ENCODE data around the gene TMPRSS12. TPM values are rescaled to one million over a fixed set of nuclear protein-coding genes. Genes with fewer than 3 reads are reported as not detected.

TMPRSS12 gene
- total and polyA plus RNA-seq, 2 experiments from 2014 or later, result not detected

DNA sequence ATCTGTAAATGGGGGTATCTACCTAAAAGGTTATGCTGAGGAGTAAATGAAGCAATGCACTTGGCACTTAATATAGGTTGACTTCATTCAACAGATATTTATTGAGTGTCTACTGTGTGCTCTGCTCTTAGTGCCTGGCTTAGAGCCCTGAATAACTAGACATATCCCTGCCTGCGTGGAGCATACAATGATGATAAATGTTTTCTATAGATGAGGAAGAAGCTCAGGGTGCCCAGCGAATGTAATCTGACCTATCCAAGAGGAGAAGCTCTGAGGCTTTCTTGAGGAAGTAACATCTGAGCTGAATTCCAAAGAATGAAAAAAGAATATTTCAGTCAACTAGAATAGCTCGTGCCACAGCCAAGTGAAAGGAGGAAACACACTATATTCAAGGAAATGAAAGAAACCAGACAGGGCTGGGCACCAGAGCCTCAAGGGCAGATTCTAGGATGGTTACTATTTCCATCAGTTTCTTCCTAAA is 91.7 kb downstream of the TMPRSS12 start (continued):
- TF ChIP-seq, protein P1, sequence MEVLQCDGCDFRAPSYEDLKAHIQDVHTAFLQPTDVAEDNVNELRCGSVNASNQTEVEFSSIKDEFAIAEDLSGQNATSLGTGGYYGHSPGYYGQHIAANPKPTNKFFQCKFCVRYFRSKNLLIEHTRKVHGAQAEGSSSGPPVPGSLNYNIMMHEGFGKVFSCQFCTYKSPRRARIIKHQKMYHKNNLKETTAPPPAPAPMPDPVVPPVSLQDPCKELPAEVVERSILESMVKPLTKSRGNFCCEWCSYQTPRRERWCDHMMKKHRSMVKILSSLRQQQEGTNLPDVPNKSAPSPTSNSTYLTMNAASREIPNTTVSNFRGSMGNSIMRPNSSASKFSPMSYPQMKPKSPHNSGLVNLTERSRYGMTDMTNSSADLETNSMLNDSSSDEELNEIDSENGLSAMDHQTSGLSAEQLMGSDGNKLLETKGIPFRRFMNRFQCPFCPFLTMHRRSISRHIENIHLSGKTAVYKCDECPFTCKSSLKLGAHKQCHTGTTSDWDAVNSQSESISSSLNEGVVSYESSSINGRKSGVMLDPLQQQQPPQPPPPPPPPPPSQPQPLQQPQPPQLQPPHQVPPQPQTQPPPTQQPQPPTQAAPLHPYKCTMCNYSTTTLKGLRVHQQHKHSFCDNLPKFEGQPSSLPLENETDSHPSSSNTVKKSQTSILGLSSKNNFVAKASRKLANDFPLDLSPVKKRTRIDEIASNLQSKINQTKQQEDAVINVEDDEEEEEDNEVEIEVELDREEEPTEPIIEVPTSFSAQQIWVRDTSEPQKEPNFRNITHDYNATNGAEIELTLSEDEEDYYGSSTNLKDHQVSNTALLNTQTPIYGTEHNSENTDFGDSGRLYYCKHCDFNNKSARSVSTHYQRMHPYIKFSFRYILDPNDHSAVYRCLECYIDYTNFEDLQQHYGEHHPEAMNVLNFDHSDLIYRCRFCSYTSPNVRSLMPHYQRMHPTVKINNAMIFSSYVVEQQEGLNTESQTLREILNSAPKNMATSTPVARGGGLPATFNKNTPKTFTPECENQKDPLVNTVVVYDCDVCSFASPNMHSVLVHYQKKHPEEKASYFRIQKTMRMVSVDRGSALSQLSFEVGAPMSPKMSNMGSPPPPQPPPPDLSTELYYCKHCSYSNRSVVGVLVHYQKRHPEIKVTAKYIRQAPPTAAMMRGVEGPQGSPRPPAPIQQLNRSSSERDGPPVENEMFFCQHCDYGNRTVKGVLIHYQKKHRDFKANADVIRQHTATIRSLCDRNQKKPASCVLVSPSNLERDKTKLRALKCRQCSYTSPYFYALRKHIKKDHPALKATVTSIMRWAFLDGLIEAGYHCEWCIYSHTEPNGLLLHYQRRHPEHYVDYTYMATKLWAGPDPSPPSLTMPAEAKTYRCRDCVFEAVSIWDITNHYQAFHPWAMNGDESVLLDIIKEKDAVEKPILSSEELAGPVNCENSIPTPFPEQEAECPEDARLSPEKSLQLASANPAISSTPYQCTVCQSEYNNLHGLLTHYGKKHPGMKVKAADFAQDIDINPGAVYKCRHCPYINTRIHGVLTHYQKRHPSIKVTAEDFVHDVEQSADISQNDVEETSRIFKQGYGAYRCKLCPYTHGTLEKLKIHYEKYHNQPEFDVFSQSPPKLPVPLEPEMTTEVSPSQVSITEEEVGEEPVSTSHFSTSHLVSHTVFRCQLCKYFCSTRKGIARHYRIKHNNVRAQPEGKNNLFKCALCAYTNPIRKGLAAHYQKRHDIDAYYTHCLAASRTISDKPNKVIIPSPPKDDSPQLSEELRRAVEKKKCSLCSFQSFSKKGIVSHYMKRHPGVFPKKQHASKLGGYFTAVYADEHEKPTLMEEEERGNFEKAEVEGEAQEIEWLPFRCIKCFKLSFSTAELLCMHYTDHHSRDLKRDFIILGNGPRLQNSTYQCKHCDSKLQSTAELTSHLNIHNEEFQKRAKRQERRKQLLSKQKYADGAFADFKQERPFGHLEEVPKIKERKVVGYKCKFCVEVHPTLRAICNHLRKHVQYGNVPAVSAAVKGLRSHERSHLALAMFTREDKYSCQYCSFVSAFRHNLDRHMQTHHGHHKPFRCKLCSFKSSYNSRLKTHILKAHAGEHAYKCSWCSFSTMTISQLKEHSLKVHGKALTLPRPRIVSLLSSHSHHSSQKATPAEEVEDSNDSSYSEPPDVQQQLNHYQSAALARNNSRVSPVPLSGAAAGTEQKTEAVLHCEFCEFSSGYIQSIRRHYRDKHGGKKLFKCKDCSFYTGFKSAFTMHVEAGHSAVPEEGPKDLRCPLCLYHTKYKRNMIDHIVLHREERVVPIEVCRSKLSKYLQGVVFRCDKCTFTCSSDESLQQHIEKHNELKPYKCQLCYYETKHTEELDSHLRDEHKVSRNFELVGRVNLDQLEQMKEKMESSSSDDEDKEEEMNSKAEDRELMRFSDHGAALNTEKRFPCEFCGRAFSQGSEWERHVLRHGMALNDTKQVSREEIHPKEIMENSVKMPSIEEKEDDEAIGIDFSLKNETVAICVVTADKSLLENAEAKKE (CRISPR knock-in tag; IDR thresholded peaks at IDR 0.05), result no peak
- no peak for TF ChIP-seq EZH2phosphoT487 (IDR thresholded peaks at IDR 0.05; ENCODE audit: unreplicated experiment)
- TF ChIP-seq, protein P2, sequence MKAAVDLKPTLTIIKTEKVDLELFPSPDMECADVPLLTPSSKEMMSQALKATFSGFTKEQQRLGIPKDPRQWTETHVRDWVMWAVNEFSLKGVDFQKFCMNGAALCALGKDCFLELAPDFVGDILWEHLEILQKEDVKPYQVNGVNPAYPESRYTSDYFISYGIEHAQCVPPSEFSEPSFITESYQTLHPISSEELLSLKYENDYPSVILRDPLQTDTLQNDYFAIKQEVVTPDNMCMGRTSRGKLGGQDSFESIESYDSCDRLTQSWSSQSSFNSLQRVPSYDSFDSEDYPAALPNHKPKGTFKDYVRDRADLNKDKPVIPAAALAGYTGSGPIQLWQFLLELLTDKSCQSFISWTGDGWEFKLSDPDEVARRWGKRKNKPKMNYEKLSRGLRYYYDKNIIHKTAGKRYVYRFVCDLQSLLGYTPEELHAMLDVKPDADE (IDR thresholded peaks at IDR 0.05), result no peak

DNA sequence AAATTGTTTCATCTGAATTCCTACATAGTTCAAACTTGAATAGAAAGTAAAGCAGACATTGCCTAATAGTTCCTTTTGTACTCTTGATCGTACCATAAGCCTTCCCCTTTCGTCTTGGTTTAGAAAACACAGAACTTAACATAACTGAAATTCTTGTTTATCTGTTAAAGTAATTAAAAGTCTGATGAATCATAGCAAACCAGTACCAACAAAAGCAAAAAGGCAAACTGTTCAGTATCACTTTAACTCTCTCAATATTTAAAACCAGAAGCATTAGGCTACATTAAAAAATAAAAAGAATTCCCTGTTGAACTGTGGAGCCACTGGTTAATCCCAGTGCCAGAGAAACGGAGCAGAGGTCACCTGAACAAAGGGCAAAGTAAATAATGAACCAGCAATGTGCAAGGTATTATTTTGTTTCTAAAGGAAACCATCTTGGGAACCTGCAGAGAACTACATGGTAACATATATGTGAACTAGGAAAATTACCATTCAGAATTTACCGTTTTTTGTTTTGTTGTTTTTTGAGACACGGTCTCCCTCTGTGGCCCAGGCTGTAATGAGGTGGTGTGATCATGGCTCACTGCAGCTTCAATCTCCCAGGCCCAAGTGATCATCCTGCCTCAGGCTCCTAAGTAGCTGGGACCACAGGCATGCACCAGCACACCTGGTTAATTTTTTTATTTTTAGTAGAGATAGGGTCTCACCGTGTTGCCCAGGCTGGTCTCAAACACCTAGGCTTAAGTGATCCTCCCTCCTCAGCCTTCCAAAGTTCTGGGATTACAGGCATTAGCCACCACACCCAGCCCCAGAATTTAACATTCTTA is 92.5 kb downstream of the TMPRSS12 start:
- no peaks in the 10 kb centered on the region for H3K9me2 ChIP-seq (ENCODE audit: insufficient read depth)
- no peaks in the 10 kb centered on the region for H3K27me3 ChIP-seq (ENCODE audit: insufficient read depth)
- Mint-ChIP-seq H3K4me3 (no peak overlapping the region), H3K27me3 (ENCODE audit: insufficient read depth, low read depth, poor library complexity) (peaks cover 6% of the 10 kb centered on the region), H3K4me1 (peaks cover 9% of the 10 kb centered on the region), H3K27ac (no peak overlapping the region), H3K9me3 (peaks cover 23% of the 10 kb centered on the region), H3K36me3 (ENCODE audit: low read depth) (peaks cover 27% of the 10 kb centered on the region)
- no peak overlapping the region for H3K27ac ChIP-seq (ENCODE audit: low read depth)
- ATAC-seq, result no peak
- H3K4me3 ChIP-seq, result no peak overlapping the region
- H3K4me1 ChIP-seq (ENCODE audit: insufficient read depth), result peaks cover 20% of the 10 kb centered on the region
- H3K79me2 ChIP-seq (replicated peaks; ENCODE audit: insufficient read depth), result no peaks in the 10 kb centered on the region
- H4K20me1 ChIP-seq (replicated peaks; ENCODE audit: insufficient read depth), result no peaks in the 10 kb centered on the region
- H3K4me2 ChIP-seq, result no peak overlapping the region
- no peak for DNase-seq (ENCODE audit: low spot score)
- no peak overlapping the region for H2AFZ ChIP-seq
- H3K36me3 ChIP-seq (ENCODE audit: insufficient read depth), result peaks cover 3% of the 10 kb centered on the region; the same call in 1 of the 2 replicates
- H3F3A ChIP-seq (replicated peaks; ENCODE audit: low read depth), result no peaks in the 10 kb centered on the region
- TF ChIP-seq STAT1 (IDR thresholded peaks at IDR 0.05; ENCODE audit: unreplicated experiment), result no peak
- TF ChIP-seq, protein P1 (CRISPR knock-in tag; IDR thresholded peaks at IDR 0.05), result no peak
